Cardiac ventricle fibroblast (primary cell): ENCODE measurements around the gene FAM151B. TPM values are rescaled to one million over a fixed set of nuclear protein-coding genes. Genes with fewer than 3 reads are reported as not detected.

ENCODE experiments used
- total RNA-seq: library from RNA; depleted of rRNA; stranded (reverse); fragments of >200 nt; gene quantifications from 2 replicates; pipeline ENCODE4 v1.2.3, GENCODE V29; 2015

FAM151B gene, protein sequence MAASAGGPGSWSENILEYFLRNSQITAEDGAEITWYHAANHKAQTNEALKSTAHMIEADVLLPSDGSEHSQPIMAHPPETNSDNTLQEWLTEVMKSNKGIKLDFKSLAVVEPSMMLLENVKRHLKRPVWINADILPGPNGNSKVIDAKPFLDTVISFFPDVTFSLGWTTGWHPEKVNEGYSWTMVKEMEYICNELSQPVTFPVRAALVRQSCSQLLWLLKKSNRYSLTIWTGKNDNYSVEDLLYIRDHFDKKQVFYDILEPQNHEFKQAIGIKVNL
- 1.9 and 2.9 TPM in 2 replicates for total RNA-seq

DNA sequence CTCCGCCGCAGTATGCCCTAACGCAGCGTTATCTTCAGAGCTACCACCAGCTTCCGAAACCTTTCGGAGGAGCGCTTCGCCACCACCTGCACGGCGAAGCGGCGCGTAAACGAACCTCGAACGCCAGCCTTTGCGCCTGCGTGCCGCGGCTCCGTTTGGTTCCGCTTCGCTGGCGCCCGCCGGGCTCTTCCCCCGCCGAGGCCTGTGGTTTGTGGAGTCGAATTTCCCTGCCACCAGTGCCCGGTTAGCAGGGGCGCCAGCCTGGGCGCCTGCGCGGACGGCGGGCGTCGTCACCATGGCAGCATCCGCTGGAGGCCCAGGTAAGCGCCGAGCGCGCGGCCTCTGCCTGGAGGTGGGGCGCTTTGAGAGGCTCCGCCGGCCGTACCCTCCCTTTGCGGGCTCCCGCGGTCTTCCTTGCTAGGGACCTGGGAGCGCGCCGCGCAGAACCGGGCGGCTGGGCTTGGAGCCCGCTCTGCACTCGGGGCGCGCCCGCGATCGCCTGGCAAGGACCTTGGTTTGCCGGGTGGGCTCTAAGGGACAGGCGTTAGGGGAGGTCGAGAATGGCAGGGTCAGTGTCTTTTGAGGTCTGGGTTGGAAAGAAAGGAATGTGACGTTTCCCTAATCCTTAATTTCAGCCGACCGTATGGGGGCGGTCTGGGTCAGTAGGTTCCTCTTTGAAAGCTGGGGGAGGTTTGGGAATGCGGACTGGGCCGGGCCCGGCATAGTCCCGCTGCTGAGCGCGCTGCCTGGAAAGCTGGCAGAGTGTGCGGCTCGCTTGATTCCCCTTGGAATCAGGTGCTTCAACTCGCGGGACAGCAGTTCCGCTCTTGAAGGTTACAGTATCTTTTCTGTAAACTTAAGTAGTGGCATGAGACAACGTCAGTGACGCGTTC is at the start of gene FAM151B:
Gene FAM151B, plus strand, starts transcription at position 272 of the 893 bp plus-strand sequence. Its CDS starts 24 bp downstream, at position 296.

DNA sequence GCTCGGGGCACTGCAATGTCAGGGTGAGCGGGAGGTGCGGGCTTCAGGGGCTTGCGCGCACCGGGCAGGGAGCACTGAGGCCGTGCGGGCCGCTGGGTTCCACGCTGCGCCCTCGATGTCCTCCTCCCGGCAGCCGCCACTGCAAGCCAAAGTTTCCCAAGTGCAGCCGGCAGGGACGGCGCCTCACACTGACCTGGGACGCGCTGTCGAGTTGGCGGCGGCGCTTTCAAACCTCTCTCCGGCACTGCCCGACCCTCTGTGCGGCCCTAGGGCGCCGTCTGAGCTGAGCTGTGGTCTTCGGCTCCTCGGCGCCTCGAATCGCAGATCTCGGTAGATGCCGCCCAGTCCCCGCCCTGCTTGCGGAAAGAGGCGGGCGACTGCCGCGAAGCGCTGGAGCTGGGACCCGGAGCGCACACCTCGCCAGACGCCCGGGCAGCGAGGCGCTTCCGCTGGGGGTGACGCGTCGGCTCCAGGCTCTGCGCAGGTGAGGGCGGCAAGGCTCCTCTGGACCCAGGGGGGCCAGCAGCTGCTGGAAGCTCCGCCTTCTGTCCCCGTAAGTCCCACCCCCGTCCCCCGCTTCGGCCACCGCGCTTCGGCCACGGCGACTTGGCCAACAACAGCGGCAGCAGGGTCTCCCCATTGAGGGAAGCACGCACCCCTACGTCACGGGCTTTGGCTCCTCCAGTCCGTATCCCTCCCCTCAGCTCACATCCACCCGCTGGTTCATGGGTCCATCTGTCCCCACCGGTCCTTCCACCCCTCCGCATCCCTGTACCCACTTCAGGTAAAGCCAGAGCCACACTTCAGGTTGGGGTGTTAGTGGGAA is 82.3 kb downstream of the FAM151B start, which contains the start of gene ANKRD34B:
Gene ANKRD34B, minus strand, starts transcription at position 320 of the 826 bp plus-strand sequence. CDS start 10,261 bp downstream, outside the sequence.

Other genes with a start within 250 kb of the FAM151B start
- 11.1 and 11.7 TPM in 2 replicates for gene SERINC5, start 232.1 kb upstream of the FAM151B start, total RNA-seq
- not detected in 2 replicates for gene SPZ1, start 168.1 kb upstream of the FAM151B start, total RNA-seq
- gene ZFYVE16, start 80.0 kb upstream of the FAM151B start, total RNA-seq: 14.9 and 21.7 TPM in 2 replicates
- not detected in 2 replicates for gene ANKRD34B, start 82.2 kb downstream of the FAM151B start, total RNA-seq
- gene MSH3, start 166.6 kb downstream of the FAM151B start, total RNA-seq: 6.9 and 7.7 TPM in 2 replicates
- 3.6 and 5.2 TPM in 2 replicates for gene DHFR, start 166.9 kb downstream of the FAM151B start, total RNA-seq